Kasumi-1 (cell line): ENCODE measurements around the gene ROR1.

Source experiments
- DNase-seq, 2 experiments: peaks; one replicate each; lab custom pipeline; 2025; lab: John Stamatoyannopoulos, UW

The ROR1 gene

DNA sequence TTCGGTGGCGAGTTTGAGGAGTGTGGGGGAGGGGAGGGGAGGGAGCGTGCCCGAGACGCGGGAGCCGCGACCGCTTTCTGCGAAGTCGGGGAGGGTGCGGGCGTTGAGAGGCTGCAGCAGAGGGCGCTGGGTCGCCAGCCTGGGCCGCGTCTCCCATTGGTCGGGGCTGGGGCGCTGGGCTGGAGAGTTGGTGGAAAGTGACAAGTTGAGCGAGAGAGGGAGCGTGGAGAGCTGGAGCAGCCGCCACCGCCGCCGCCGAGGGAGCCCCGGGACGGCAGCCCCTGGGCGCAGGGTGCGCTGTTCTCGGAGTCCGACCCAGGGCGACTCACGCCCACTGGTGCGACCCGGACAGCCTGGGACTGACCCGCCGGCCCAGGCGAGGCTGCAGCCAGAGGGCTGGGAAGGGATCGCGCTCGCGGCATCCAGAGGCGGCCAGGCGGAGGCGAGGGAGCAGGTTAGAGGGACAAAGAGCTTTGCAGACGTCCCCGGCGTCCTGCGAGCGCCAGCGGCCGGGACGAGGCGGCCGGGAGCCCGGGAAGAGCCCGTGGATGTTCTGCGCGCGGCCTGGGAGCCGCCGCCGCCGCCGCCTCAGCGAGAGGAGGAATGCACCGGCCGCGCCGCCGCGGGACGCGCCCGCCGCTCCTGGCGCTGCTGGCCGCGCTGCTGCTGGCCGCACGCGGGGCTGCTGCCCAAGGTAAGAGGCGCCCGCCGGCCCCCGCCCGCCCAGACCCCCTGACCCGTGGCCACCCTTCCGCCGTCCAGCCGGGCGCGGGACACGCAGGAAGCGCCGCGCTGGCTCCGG is at the start of gene ROR1:
Gene ROR1 (plus strand): TSS at position 203 of the 802 bp plus-strand sequence.
- peak; percentile 35 to 46 for DNase-seq

DNA sequence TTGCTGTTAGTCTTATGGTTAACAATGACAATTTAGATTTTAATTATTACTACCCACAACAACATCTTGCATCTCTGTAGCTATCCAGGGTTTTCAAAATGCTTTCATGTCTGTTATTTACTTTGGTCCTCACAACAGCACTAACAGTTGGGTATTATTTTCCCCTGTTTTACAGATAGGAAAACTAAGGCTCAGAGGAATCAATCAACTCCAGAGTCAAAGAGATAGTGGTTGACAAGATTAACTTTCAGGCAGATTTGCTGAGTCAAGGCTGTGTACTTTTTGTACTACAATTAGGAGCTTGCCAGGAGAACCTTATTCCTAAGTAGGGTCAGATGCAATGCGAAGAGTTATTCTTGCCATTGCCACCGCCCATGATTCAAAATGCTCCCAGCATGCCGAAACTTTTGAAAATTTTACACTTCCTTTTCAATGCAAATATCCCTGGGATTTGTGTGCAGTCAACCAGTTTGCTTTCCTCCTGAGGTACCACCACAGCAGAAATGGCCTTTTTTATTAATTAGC is 49.4 kb upstream of the ROR1 start:
- no peak for DNase-seq

DNA sequence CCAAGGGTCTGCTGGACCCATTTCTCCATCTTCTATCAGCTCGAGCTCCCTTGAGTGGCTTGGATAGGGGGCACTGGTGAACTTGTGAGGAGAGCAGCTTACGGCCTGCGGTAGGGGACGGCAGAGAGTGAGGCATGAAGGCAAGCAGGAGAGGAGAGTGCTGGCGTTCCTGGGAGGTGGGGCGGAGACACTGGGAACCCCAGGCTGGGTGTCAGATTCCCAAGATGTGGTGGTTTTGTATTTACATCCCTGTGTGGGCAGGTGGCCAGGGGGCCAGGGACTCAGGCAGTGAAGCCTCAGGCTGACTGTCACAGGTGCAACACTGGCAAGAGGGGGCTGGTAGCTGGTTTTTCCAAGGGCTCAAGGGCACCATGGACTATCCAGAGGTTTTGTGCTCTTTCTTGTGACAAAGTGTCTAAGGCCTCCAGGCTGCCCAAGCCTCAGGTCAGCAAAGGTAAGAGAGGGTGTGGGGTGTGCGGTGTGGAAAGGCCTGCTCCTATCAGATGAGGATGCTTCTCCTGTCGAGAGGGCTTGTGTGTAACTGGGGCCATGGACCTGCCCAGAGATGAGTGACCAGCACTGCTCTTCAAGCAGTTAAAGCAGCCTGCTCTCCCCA is 45.1 kb upstream of the ROR1 start:
- DNase-seq: no peak

DNA sequence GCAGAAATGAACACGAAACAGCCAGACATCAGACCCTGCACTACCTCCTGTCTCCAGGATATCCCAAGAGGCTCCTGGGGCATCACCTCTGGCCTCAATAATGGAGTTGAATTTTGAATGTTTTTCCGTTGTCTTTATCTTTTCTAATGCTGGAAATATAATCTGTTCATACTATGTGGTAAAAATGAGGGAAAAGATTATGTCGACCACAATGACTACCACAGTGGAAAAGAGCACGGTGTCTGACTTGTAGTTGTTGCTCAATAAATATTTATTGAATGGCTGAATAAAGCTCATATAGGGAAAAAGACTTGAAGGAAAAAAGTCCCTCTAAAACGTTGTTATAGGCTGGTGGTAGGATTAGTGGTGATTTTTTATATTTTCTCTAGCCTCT is 44.6 kb upstream of the ROR1 start:
- DNase-seq: no peak

DNA sequence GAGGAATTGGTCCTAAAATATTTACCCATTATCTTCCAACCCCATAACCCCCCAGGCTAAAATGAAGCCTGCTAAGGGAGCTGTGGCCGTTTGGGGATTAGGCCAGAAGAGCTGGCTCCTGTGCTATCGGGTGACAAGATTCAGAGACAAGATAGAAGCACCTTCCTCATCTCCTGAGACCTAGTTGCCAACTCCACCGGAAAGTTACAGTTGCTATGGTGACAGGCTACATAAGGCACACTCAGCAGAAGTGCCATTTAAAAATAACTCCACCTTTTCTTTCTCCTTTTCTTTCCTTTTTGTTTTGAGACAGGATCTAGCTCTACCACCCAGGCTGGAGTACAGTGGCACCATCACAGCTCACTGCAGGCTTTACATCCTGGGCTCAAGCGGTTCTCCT is 43.6 kb upstream of the ROR1 start:
- no peak for DNase-seq

DNA sequence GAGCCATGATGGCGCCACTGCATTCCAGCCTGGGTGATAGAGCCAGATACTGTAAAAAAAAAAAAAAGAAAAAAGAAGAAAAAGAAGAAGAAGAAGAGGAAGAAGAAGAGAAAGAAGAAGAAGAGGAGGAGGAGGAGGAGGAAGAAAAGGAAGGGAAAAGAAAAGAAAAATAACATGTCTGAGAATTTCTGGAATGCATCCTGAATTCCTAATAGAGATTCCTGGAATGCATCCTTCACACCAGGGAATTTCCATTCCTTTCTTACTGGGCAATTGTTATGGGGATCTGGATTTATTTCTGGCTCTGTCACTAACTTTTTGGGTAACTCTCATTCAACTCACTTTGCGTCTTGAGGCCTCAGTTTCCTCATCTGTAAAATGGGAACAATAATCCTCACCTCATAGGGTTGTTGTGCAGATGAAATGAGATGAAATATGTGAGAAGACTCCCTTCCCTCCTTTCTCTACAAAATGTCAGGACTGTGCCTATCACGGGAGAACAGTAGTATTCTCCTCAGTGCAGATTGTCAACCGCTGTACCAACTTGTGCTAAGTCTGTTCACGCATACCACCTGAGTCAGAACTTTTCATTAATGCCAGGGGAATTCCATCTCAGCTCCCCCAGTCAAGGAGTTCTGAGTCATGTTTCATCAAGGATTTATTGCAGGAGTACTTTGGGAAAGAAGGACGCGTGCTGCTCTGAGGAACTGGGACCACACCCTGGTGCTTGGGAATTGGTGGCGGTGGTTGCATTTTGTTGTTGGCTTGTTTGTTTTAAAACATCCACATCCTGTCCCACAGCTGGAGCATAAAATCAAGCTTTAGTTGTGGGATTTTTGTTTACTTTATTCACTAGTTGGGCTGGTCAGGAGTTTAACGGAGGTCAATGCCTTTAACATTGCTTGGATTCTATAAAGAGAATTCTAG is 42.4 kb upstream of the ROR1 start:
- DNase-seq: no peak

DNA sequence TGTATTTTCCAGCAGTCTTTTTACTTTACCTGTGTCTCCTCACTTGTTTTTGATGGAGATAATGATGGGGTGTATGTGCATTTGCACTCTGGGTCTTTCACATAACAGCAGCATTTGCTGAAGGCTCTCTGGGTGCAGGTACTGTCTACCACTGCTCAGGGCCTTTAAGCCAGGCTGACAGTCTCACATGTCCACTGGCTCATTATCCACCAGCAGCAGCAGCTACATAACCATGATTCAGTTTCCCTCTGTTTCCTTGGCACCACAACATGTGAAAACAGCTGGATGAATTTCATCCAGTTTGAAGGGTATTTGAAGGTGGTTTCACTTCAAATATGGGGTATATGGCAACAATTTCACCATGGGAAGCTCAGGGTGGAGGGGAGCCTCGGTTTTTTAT is 41.2 kb upstream of the ROR1 start:
- no peak for DNase-seq

DNA sequence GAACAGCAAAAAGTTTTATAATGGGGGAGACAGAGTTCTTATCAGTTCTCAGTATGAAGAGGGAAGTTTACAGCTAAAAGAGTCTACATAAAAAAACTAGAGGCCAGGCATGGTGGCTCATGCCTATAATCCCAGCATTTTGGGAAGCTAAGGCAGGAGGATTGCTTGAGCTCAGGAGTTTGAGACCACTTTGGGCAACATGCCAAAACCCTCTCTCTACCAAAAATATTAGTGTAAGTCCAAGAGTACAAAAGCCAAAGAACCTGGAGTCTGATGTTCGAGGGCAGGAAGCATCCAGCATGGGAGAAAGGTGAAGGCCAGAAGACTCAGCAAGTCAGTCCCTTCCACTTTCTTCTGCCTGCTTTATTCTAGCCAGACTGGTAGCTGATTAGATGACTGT is 35.0 kb upstream of the ROR1 start:
- DNase-seq: no peak

DNA sequence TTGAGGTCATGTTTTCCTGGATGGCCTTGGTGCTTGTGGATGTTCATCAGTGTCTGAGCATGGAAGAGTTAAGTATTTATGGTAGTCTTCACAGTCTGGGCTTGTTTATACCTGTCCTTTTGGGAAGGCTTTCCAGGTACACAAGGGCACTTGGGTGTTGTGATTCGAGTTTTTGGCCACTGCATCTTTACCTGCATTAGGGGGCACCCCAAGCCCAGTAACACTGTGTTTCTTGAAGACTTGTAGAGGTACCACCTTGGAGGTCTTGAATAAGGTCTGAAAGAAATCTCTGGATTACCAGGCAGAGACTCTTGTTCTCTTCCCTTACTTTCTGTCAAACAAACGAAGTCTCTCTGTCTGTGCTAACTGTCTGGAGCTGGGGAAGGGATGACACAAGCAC is 34.4 kb upstream of the ROR1 start:
- DNase-seq: no peak

DNA sequence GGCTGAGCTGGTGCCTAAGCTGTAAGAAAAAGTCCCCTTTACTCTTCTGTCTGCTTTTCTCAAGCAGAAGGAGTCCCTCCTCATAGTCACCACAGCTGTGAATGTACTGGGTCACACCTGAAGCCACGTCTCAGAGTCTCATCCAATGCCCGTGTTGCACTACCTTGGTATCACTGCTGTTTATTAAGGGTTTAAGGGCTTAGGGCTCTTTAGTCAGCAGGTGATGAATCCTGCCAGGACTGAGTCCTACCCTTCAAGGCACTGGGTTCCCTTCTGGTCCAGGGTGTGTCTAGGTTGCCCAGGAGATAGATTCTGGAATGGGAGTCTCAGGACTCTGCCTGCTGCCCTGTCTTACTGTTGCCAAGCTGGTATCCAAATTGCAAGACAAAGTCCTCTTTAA is 33.4 kb upstream of the ROR1 start:
- DNase-seq: no peak

DNA sequence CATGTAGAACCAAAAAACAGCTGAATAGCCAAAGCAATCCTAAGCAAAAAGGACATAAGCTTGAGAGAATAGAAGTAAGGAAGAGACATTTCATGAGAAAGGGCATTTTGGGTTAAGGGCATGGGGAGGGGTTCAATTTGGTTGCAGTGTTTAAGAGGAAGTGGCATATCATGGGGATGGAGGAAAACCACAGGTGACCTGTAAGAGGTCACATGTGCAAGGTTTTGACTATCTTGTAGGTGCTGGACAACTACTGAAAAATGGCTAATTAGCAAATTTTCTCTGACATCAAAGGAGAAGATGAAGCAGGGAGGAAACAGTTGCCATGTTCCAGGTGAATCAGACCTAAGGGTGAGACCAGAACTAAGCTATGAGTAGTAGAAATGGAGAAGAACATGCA is 31.3 kb upstream of the ROR1 start:
- no peak for DNase-seq

DNA sequence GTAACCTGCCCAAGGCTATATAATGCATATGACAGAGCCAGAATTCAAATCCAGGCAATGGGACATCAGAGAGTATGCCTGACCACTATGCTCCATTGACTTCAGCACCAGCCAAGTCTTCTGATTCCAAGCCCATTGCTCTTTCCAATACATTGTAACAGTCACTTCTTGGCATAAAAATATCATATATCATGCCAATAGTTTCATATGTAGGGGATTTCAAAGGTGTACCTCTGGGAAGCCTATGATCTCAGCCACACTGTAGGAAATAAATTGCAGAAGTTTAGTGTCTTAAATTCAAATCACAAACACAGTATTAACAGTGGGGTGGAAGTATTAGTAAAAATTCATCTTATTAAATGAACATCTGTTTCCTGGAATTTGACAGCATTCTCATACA is 30.0 kb upstream of the ROR1 start:
- no peak for DNase-seq

DNA sequence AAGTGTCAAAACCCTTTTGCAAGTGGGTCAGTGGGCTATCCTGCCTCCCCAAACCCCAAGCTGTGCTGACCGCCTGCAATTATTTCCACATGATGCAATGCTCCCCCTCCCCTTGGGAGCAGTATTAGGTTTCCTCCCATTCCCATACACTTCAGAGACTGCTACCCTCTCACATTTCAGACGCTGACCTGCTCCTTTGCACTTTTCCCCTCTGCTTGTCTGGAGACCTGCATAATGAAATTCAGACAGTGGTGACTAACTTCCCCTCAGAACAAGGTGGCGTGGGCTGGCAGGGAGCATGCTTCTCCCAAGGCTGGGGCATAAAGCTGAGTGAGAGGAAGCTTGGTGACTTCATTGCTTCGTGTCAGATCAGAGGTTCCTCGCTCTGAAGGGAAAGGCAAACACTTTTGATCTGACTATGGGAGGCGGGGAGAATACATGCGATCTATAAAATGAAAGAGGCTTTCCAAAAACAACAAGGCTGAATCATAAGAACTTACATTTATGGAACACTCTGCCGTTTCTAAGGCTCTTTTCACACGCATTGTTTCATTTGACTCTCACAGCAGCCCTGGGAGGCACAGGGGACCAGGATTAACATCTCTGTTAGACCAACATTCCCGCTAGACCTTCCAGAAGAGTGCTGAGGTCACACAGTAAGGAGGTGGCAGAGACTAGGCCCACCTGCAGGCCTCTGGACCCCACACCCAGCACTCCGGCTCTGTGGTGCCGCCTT is 27.5 kb upstream of the ROR1 start:
- no peak for DNase-seq

DNA sequence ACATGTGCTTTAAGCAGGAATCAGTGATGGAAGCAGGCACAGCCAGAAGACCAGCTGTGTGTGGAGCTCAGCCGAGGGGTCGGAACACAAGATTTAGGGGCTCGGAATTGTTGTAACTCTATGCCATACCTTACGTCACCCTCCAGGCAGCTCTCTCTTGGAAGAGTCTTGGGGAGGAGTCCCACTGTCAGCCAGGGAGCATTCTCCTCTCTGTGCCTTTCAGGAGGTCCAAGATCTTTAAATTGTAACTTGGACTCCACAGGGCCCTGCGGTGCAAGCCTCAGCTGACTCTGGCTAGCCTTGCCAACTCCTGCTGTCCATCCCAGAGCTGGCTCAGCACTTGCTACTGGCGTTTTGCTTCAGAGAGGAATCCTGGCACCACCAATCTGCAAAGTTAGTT is 26.4 kb upstream of the ROR1 start:
- no peak for DNase-seq

DNA sequence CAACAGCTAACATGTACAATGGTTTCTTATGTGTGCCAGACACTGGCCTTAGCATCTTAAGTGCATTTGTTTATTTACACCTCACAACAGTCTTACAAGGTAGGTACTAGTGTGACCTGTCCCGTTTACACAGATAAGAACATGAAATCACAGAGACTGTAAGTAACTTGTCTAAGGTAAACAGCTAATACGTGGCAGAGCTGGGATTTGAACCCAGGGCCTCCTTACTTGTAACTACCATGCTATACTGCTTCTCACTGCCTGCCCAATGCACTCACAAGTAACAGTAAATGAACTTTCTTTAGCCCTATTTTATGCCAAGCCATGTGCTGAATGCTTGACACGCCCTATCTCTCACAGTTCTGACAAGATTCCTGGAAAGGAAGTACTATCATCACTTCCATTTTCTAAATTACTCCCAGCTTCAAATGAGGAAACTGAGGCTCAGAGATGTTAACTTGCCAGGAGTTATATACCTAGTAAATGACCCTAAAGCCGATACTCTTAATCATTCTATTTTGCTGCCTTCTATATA is 25.7 kb upstream of the ROR1 start:
- no peak for DNase-seq

DNA sequence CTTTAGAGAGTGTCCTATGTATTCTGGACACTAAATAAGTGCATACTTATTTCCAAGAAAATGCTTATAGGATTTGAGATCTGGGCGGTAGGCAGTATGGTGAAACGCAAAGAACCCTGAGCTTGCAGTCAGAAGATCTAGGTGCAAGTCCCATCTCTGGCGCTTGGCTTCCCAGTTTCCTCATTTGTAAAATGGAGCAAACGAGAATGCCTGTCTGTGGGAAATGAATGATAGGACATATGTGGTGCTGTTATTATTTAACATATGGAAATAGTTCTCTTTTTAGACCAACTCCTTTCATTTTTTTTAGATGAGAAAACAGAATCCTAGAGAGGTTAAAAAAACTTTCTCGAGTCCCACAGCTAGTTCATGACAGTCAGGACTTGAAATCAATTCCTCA is 25.2 kb upstream of the ROR1 start:
- DNase-seq: no peak

DNA sequence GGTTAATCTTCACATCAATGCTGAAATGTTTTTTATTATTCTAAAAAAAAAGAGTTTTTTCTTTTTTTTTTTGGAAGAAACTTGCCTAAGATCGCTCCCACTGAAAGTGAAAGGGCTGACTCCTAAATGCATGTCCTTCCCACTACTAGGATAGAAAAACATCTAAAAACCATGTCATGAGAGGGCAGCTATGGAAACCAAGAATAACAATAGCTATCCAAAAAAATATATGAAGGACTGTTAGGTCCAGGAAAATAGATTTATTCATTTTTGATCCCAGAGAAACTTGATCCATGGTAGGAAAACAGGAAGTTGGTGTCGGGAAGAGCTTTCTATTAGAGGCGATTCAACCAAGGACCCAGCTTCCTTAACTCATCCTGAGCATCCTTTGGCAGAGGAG is 23.1 kb upstream of the ROR1 start:
- DNase-seq: no peak

DNA sequence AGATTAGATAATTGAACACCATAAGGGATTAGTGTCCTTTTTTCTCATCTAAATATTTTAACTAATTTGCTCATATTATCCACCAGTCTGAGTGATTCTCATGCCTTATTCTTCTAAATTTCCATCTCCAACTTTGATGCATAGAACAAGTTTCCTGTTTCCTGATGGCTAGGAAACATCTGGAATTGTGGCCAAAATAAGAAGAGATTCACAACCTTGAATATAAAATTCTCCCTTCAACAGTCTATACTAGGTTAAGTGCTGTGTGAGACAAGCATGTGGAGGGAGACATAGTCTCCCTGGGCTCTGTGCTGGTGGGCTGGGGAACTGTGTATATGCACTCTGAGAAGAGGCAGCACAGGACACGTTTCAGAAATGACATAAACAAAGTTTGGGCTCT is 21.6 kb upstream of the ROR1 start:
- DNase-seq: no peak

DNA sequence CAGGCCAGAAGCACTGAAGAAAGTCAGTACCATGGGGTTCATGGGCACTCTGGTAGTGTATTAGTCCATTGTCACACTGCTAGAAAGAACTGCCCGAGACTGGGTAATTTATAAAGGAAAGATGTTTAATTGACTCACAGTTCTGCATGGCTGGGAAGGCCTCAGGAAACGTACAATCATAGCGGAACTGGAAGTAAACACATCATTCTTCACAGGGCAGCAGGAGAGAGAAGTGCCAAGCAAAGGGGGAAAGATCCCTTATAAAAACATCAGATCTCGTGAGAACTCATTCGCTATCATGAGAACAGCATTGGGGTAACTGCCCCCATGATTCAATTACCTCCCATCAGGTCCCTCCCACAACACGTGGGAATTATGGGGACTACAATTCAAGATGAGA is 20.2 kb upstream of the ROR1 start:
- DNase-seq: no peak

DNA sequence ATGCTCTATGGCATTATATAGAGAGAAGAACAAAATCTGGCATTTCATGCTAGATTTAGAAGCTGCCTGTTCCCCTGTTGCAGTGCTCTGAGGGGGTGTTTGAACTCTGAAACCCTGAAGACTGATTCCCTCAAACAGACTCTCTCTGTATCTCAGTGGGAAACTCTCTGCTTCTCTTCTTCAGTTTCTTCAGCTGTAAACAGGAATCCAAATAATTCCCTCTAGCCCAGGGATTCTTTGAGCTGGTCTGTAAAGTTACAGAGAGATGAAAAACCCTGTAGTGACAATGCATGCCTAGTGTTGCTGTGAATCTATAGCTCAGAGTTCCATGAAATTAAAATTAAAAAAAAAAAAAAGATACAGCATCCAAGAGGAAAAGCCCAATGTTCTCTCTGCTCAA is 17.0 kb upstream of the ROR1 start:
- DNase-seq: no peak

DNA sequence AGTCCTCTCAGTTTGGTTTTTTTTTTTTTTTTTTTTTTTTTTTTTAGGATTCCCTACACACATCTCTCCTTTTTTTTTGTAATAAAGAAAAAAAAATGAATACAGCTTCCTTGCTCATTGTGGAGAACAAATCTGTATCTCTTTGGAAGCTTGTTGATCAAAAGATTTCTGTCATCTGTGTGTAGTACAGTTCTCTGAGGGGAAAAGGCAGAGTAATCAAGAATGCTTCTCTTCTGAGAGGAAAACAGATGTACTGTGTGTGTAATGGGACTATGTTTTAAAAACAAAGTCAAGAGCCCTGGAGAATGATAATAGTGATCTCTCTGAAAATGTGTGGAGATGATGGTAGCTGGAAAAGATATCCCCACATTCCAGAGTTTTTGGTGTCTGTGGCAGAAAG is 16.5 kb upstream of the ROR1 start:
- no peak for DNase-seq

DNA sequence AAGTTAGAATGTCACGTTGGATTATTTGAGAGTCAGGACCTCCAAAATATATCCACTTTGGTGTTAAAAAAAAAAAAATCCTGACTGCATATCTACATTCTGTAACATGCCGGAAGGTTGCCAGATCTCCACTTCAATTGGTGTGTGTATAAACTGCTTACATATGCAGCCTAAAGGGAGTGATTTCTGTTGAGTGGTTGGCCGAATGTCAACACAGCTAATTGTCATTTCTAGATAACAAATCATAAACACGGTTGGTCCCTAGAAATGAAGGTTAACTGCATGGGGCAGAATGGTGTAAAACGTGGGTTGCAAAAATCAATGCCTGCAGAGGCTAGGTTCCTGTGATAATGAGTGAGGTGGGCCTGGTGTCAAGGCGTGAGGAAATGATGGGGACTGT is 15.0 kb upstream of the ROR1 start:
- no peak for DNase-seq
